ENCODE results near the gene ABLIM2.

ABLIM2 gene

GRCh38 chr4:8044699-8045098 is 113.9 kb downstream of the ABLIM2 start:
- Histone ChIP-seq H3K36me3 (ENCODE audit: low read depth) (no peaks in the 10 kb centered on the region), H3K4me3 (ENCODE audit: severe bottlenecking) (no peak overlapping the region), H3K27ac (ENCODE audit: poor library complexity, severe bottlenecking) (no peak overlapping the region), H3K27me3 (ENCODE audit: insufficient read depth, poor library complexity, severe bottlenecking) (no peaks in the 10 kb centered on the region), H3K9me3 (ENCODE audit: severe bottlenecking) (no peaks in the 10 kb centered on the region), H3K4me1 (ENCODE audit: insufficient read depth, poor library complexity, severe bottlenecking) (no peaks in the 10 kb centered on the region)
- ATAC-seq (ENCODE audit: low read depth): no peak
- no peak for DNase-seq (ENCODE audit: low spot score)
- TF ChIP-seq, protein P1, sequence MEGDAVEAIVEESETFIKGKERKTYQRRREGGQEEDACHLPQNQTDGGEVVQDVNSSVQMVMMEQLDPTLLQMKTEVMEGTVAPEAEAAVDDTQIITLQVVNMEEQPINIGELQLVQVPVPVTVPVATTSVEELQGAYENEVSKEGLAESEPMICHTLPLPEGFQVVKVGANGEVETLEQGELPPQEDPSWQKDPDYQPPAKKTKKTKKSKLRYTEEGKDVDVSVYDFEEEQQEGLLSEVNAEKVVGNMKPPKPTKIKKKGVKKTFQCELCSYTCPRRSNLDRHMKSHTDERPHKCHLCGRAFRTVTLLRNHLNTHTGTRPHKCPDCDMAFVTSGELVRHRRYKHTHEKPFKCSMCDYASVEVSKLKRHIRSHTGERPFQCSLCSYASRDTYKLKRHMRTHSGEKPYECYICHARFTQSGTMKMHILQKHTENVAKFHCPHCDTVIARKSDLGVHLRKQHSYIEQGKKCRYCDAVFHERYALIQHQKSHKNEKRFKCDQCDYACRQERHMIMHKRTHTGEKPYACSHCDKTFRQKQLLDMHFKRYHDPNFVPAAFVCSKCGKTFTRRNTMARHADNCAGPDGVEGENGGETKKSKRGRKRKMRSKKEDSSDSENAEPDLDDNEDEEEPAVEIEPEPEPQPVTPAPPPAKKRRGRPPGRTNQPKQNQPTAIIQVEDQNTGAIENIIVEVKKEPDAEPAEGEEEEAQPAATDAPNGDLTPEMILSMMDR (IDR thresholded peaks at IDR 0.05; ENCODE audit: poor library complexity, severe bottlenecking): no peak

- DNase-seq (ENCODE audit: low spot score) (no peak), ATAC-seq (ENCODE audit: low read depth) (no peak)
- H3K27me3 ChIP-seq (ENCODE audit: insufficient read depth, poor library complexity, severe bottlenecking): no peaks in the 10 kb centered on the region
- no peaks in the 10 kb centered on the region for H3K9me3 ChIP-seq (ENCODE audit: severe bottlenecking)
- no peaks in the 10 kb centered on the region for H3K4me1 ChIP-seq (ENCODE audit: insufficient read depth, poor library complexity, severe bottlenecking)
- TF ChIP-seq, protein P1 (IDR thresholded peaks at IDR 0.05; ENCODE audit: poor library complexity, severe bottlenecking): no peak
- H3K27ac ChIP-seq (ENCODE audit: poor library complexity, severe bottlenecking): no peak overlapping the region
- H3K4me3 ChIP-seq (ENCODE audit: severe bottlenecking): no peak overlapping the region
- H3K36me3 ChIP-seq (ENCODE audit: low read depth): no peaks in the 10 kb centered on the region
Observed at GRCh38 chr4:8044244-8044643, 114.4 kb downstream of the ABLIM2 start.

- Histone ChIP-seq H3K27me3 (ENCODE audit: insufficient read depth, poor library complexity, severe bottlenecking) (no peaks in the 10 kb centered on the region), H3K27ac (ENCODE audit: poor library complexity, severe bottlenecking) (no peak overlapping the region), H3K9me3 (ENCODE audit: severe bottlenecking) (no peaks in the 10 kb centered on the region), H3K4me3 (ENCODE audit: severe bottlenecking) (no peak overlapping the region), H3K36me3 (ENCODE audit: low read depth) (no peaks in the 10 kb centered on the region), H3K4me1 (ENCODE audit: insufficient read depth, poor library complexity, severe bottlenecking) (no peaks in the 10 kb centered on the region)
- no peak for ATAC-seq (ENCODE audit: low read depth)
- TF ChIP-seq, protein P1 (IDR thresholded peaks at IDR 0.05; ENCODE audit: poor library complexity, severe bottlenecking): no peak
- no peak for DNase-seq (ENCODE audit: low spot score)
Observed at GRCh38 chr4:8043596-8043995, 115.0 kb downstream of the ABLIM2 start.

DNA sequence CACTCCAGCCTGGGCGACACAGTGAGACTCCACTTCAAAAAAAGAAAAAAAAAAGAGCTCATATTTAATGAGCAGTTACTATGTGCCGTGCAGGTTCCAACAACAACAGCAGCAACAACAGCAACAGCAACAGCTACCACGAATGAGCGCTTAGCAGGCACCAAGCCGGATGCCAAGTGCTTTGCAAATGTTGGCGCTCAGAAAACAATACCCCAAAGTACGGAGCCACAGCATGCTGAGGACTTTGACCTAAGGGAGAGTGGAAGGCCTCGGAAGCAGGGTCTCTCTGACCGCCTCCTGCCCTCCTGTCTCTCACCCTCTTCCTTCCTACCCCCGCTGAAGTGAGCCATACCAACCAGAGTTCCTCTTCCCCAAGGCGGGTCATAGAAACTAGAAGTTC is 116.7 kb downstream of the ABLIM2 start:
- Histone ChIP-seq H3K36me3 (ENCODE audit: low read depth) (no peaks in the 10 kb centered on the region), H3K27ac (ENCODE audit: poor library complexity, severe bottlenecking) (no peak overlapping the region), H3K9me3 (ENCODE audit: severe bottlenecking) (no peaks in the 10 kb centered on the region), H3K4me3 (ENCODE audit: severe bottlenecking) (no peak overlapping the region), H3K27me3 (ENCODE audit: insufficient read depth, poor library complexity, severe bottlenecking) (no peaks in the 10 kb centered on the region), H3K4me1 (ENCODE audit: insufficient read depth, poor library complexity, severe bottlenecking) (no peaks in the 10 kb centered on the region)
- TF ChIP-seq, protein P1 (IDR thresholded peaks at IDR 0.05; ENCODE audit: poor library complexity, severe bottlenecking): no peak
- DNase-seq (ENCODE audit: low spot score) (no peak), ATAC-seq (ENCODE audit: low read depth) (no peak)

GRCh38 chr4:8041172-8041571 is 117.4 kb downstream of the ABLIM2 start:
- Histone ChIP-seq H3K27ac (ENCODE audit: poor library complexity, severe bottlenecking) (no peak overlapping the region), H3K9me3 (ENCODE audit: severe bottlenecking) (no peaks in the 10 kb centered on the region), H3K36me3 (ENCODE audit: low read depth) (no peaks in the 10 kb centered on the region), H3K27me3 (ENCODE audit: insufficient read depth, poor library complexity, severe bottlenecking) (no peaks in the 10 kb centered on the region), H3K4me3 (ENCODE audit: severe bottlenecking) (no peak overlapping the region), H3K4me1 (ENCODE audit: insufficient read depth, poor library complexity, severe bottlenecking) (no peaks in the 10 kb centered on the region)
- no peak for ATAC-seq (ENCODE audit: low read depth)
- TF ChIP-seq, protein P1 (IDR thresholded peaks at IDR 0.05; ENCODE audit: poor library complexity, severe bottlenecking): no peak
- DNase-seq (ENCODE audit: low spot score): no peak
